ENCODE results near the gene ABRAXAS1.

ABRAXAS1 gene

DNA sequence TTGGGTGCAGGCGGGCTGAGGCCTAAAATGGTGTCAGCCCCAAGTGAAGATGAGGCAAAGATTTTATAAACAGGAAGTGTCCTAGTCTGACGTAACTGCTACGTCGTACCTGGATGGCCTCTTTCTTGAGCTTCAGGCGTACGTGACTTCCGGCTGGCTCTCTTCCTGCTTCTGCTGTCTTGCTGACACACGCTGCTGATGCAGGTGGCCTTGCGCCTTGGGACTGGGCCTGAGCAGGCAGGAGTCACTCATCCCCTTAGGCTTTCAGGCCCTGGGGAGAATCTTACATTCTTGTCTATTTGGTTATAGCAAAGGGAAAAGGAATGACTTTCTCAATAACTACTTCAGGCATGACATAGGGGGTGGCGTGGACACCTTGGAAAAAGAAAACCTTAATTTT, 20.1 kb upstream of the ABRAXAS1 start:
- no peak for TF ChIP-seq SIN3A (IDR thresholded peaks at IDR 0.05; ENCODE audit: borderline replicate concordance, insufficient read depth, low read length)
- no peak for TF ChIP-seq FOXP2 (optimal IDR thresholded peaks at IDR 0.05; ENCODE audit: borderline replicate concordance, extremely low read depth, extremely low read length, insufficient read depth)
- TF ChIP-seq TAF1 (IDR thresholded peaks at IDR 0.05; ENCODE audit: borderline replicate concordance, insufficient read depth, low read length) = no peak
- TF ChIP-seq, protein P1, sequence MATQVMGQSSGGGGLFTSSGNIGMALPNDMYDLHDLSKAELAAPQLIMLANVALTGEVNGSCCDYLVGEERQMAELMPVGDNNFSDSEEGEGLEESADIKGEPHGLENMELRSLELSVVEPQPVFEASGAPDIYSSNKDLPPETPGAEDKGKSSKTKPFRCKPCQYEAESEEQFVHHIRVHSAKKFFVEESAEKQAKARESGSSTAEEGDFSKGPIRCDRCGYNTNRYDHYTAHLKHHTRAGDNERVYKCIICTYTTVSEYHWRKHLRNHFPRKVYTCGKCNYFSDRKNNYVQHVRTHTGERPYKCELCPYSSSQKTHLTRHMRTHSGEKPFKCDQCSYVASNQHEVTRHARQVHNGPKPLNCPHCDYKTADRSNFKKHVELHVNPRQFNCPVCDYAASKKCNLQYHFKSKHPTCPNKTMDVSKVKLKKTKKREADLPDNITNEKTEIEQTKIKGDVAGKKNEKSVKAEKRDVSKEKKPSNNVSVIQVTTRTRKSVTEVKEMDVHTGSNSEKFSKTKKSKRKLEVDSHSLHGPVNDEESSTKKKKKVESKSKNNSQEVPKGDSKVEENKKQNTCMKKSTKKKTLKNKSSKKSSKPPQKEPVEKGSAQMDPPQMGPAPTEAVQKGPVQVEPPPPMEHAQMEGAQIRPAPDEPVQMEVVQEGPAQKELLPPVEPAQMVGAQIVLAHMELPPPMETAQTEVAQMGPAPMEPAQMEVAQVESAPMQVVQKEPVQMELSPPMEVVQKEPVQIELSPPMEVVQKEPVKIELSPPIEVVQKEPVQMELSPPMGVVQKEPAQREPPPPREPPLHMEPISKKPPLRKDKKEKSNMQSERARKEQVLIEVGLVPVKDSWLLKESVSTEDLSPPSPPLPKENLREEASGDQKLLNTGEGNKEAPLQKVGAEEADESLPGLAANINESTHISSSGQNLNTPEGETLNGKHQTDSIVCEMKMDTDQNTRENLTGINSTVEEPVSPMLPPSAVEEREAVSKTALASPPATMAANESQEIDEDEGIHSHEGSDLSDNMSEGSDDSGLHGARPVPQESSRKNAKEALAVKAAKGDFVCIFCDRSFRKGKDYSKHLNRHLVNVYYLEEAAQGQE (IDR thresholded peaks at IDR 0.05; ENCODE audit: insufficient read depth in 1 of 2, low read depth in 2 of 2, low read length in 2 of 2) = no peak
- TF ChIP-seq POLR2AphosphoS5 (IDR thresholded peaks at IDR 0.05; ENCODE audit: low read depth, low read length) = no peak

DNA sequence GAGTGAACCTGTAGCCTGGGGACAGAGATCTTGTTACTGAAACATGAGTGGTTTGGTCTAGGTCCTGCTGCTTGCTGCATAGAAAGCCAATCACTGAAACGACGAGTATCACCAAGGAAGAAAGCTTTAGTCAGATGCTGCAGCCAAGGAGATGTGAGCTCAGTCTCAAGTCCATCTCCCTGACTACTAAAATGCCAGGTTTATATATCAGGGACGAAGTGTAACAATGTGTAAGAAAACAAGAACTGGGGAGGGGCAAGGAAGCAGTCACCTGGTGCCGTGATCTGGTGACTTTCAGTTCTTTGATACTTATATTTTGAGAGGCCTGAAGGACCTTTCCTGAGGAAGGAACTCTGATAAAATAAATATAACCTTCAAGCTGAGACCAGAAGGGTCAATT, 19.6 kb upstream of the ABRAXAS1 start:
- TF ChIP-seq TAF1 (IDR thresholded peaks at IDR 0.05; ENCODE audit: borderline replicate concordance, insufficient read depth, low read length) = no peak
- TF ChIP-seq SIN3A (IDR thresholded peaks at IDR 0.05; ENCODE audit: borderline replicate concordance, insufficient read depth, low read length) = no peak
- TF ChIP-seq, protein P1 (IDR thresholded peaks at IDR 0.05; ENCODE audit: insufficient read depth in 1 of 2, low read depth in 2 of 2, low read length in 2 of 2) = no peak
- no peak for TF ChIP-seq FOXP2 (optimal IDR thresholded peaks at IDR 0.05; ENCODE audit: borderline replicate concordance, extremely low read depth, extremely low read length, insufficient read depth)
- TF ChIP-seq POLR2AphosphoS5 (IDR thresholded peaks at IDR 0.05; ENCODE audit: low read depth, low read length) = no peak

GRCh38 chr4:83503974-83504373, 19.1 kb upstream of the ABRAXAS1 start:
- TF ChIP-seq POLR2AphosphoS5 (IDR thresholded peaks at IDR 0.05; ENCODE audit: low read depth, low read length) = no peak
- TF ChIP-seq, protein P1 (IDR thresholded peaks at IDR 0.05; ENCODE audit: insufficient read depth in 1 of 2, low read depth in 2 of 2, low read length in 2 of 2) = no peak
- TF ChIP-seq FOXP2 (optimal IDR thresholded peaks at IDR 0.05; ENCODE audit: borderline replicate concordance, extremely low read depth, extremely low read length, insufficient read depth) = no peak
- TF ChIP-seq TAF1 (IDR thresholded peaks at IDR 0.05; ENCODE audit: borderline replicate concordance, insufficient read depth, low read length) = no peak
- TF ChIP-seq SIN3A (IDR thresholded peaks at IDR 0.05; ENCODE audit: borderline replicate concordance, insufficient read depth, low read length) = no peak

GRCh38 chr4:83498187-83498586, 13.3 kb upstream of the ABRAXAS1 start:
- no peak for TF ChIP-seq TAF1 (IDR thresholded peaks at IDR 0.05; ENCODE audit: borderline replicate concordance, insufficient read depth, low read length)
- TF ChIP-seq SIN3A (IDR thresholded peaks at IDR 0.05; ENCODE audit: borderline replicate concordance, insufficient read depth, low read length) = no peak
- TF ChIP-seq, protein P1 (IDR thresholded peaks at IDR 0.05; ENCODE audit: insufficient read depth in 1 of 2, low read depth in 2 of 2, low read length in 2 of 2) = no peak

DNA sequence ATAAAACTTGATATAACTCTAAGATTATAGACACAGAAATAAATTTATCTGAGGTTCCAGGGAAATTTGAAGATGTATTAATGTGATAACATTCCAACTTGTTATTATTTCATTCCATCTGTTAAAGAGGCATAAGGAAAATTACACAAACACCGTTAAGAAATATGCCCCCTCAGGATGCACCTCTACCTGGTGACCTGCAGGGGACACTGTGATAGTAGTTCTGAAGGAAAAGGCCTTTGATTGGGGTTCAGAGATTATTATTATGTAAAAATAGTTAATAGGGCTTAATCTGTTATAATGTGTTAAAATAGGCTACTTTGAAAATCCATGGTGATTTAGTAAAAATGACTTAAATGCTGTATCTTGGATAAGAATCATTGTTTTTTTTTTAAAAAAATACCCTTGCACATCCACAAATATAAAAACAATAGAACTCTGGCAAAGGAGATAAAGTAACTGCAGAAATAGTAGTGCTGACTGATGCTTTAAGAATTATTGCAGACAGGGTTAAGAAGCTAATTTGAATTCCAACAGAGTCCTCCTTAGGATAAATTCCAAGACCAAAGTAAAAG, 6.1 kb upstream of the ABRAXAS1 start:
- TF ChIP-seq, protein P1 (IDR thresholded peaks at IDR 0.05; ENCODE audit: insufficient read depth in 1 of 2, low read depth in 2 of 2, low read length in 2 of 2) = no peak

All from PFSK-1 (cell line).